ENCODE measurements around the gene TPGS1.

Gene TPGS1

DNA sequence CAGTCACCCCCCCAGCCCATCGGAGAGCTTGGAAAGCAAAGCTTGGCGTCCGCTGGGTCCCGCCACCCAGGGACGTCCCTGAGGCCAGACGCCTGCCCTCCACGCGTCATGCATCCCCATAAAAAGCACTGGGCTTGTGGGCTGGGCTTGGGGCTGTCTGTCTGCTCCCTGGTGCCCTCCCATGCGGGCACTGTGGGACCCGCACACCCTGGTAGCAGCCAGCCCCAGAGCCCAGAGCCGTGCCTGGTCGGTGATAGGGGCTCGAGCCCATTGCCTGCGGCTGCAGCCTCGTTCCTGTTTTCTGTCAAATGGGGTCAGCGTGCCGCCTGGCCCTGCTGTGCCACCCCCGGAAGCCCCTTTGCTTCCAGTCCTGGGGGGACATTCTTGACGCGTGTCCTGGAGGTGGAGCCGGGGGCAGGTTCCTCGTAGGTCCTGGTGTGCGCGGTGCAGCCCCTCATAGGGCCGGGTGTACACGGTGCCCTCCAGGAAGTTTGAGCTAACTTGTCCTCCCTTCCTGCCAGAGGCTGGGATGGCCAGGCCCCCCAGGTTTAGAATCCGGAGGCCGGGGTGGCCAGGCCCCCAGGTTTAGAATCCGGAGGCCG, 32.2 kb downstream of the TPGS1 start:
- DNase-seq (ENCODE audit: low read depth in 2 of 2), result no peak

- no peak for DNase-seq (ENCODE audit: low read depth in 2 of 2)
Observed at GRCh38 chr19:540867-541637, 33.8 kb downstream of the TPGS1 start.

DNA sequence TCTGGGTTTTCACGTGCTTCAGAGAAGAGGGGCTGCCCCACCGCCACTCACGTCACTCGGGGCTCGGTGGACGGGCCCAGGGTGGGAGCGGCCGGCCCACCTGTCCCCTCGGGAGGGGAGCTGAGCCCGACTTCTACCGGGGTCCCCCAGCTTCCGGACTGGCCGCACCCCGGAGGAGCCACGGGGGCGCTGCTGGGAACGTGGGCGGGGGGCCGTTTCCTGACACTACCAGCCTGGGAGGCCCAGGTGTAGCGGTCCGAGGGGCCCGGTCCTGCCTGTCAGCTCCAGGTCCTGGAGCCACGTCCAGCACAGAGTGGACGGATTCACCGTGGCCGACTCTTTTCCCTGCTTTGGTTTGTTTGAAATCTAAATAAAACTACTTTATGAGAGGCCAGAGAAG, 34.4 kb downstream of the TPGS1 start:
- no peak for DNase-seq (ENCODE audit: low read depth in 2 of 2)

DNA sequence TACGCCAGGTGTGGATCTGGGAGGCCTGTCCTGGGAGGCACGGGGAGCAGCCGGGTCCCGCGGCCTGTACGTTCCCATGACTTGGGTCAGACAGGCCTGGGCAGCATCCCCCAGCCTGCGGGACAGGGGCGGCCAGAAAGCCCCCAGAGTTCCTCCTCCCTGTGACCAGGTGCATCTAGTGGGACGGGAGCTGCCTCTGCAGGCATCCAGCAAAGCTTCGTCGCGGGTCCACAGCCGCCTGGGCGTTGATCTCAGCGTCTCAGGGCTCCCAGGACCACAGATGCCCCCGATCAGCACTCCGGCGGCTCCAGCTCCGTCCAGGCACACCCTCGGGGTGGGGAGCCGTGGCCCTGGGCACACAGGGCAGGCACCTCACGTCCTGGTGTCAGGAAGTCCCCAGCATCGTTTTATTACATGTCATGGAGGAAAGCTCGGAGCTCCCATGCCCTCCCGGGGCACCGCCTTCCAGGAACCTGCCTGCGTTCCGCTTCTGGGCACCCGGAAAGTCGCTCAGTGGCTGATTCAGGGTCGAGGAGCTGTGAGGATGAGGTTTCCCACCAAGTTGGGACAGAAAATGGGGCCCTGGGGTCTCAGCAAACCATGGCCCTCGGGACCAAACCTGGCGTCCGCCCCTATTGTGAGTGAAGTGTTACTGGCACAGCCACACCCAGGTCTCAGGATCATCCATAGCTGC, 35.0 kb downstream of the TPGS1 start:
- DNase-seq (ENCODE audit: low read depth in 2 of 2), result no peak

DNA sequence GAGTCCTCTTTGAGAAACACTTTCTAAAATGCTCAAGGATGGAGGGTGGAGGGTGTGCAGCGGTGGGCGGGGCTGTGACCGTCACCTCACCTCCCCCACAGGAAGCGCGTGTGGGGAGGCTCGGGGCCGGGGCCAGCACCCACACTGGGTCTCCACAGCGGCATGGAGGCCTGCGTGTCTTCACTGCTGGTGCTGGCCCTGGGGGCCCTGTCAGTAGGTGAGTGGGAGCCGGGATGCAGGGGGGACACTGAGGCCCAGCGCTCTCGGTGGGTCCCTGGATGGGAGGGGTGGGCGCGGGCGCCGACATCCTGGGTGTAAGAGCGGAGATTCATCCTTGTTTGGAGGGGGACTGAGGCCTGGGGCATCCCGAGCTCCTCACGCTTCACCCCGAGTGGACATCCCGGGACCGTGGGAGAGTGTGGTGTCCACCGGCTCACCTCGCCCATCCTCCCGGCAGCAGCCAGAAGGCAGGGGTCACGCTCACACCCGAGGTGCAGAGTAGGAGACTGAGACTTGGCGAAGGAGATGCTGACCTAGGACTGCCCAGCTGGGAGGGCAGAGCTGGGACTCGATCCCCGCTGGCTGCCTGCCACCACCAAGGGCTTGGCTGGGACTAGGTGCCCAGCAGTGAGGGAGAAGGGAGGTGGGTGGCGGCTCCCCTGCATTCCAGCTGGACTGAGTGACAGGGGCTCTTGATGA, 36.8 kb downstream of the TPGS1 start, which contains the start of gene GZMM:
GZMM (plus strand) TSS at position 144 of the 699 bp plus-strand sequence; CDS start at position 163, 19 bp downstream.
- DNase-seq (ENCODE audit: low read depth in 2 of 2), result peak; percentile 46 to 50

DNA sequence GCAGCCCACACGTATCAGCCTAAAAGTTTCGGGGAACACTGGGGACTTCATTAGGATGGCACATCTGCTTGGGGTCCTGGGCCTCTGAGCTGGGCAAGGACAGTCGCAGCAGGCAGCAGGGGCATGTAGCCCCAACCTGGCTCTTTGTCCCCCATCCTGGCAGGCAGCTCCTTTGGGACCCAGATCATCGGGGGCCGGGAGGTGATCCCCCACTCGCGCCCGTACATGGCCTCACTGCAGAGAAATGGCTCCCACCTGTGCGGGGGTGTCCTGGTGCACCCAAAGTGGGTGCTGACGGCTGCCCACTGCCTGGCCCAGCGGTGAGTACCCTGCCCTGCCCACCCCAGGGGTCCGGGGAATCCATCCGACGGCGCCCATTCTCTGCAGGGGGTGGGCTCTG, 39.8 kb downstream of the TPGS1 start:
- no peak for DNase-seq (ENCODE audit: low read depth in 2 of 2)

DNA sequence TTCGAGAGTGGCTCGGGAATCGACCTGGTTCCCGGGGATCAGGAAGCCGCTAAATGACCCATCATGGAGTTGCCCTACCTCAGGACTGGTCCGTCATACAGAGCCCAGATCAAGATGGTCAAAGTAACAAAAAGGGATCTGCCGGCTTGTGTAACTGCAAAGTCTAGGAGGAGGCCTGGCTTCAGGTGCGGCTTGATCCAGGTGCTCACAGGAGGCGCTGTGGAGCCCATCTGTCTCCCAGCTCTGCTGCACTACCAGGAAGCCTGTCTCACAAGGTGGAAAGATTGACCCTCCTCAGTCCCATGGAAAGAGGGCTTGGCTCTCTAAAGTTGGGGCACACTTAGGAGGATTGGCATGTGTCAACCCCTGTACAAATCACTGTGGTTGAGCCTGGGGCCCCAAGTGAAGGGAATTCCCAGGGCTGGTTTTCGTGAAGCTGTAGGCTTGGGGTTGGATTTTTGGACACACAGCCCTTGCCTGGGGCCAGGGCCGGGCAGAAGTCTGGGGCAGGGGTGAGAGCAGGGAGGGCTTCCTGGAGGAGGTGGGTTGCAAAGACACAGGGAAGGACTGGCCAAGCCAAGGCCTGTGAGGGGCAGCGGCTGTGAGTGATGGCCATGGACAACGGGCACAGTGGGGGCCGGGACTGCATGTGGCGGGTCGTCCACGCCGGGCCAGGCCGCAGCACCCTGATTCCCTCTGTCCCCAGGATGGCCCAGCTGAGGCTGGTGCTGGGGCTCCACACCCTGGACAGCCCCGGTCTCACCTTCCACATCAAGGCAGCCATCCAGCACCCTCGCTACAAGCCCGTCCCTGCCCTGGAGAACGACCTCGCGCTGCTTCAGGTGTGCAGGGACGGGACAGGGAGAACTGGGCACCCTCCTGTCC, 40.8 kb downstream of the TPGS1 start:
- no peak for DNase-seq (ENCODE audit: low read depth in 2 of 2)

- no peak for DNase-seq (ENCODE audit: low read depth in 2 of 2)
Observed at GRCh38 chr19:548886-549830, 41.9 kb downstream of the TPGS1 start.

DNA sequence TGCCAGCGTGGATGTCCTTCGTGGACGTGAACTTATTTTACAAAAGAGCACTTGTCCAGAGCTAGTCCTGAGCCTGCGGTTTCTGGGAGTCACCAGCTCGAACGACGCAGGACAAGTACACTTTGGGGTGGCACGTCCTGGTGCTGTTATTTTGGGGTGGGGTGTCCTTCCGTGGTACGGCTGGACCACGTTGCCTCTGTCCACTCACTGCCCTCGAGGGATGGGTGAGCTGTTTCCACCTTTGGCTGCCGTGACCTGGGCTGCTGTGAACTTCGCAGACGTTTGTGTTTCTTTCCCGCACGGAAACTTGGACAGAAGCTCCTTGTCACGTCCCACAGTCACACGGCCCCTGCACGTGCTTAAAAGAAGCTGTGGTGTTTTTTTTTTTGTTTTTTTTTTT, 47.5 kb downstream of the TPGS1 start:
- no peak for DNase-seq (ENCODE audit: low read depth in 2 of 2)

GRCh38 chr19:555474-555808, 48.1 kb downstream of the TPGS1 start:
- DNase-seq (ENCODE audit: low read depth in 2 of 2), result no peak

DNA sequence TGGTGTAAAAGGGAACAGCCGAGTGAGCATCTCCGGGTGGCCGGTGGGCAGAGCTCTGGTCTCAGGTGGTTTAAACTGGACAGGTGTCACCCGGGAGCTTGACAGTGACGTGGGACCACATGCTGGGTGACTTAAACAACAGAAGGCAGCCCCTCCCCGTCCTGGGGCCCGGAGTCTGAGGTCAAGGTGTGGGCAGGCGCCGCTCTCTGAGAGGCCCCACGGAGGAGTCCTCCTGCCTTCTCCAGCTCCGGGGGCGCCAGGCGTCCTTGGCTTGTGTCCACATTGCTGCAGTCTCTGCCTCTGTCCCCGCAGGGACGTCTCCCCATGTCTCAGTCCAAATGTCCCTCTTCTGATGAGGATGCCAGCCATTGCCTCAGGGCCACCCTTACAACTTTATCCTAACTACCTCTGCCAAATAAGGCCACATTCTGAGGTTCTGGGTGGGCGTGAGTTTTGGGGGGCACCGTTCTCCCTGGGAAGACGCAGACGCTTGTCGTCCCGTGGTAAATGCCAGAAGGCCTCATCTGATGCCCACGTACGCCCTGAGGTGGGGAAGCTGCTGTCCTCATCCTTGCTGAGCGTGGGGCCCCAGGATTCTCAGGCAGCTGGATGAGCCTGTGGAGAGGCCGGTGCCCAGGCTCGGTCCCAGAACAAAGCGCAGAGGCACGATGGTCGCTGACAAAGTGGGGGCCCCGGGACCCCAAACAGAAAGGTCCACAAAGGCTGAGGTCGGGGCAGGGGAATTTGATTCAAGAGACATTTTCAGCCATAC, 49.5 kb downstream of the TPGS1 start:
- no peak for DNase-seq (ENCODE audit: low read depth in 2 of 2)

- no peak for DNase-seq (ENCODE audit: low read depth in 2 of 2)
Observed at GRCh38 chr19:558770-559439, 51.6 kb downstream of the TPGS1 start.

DNA sequence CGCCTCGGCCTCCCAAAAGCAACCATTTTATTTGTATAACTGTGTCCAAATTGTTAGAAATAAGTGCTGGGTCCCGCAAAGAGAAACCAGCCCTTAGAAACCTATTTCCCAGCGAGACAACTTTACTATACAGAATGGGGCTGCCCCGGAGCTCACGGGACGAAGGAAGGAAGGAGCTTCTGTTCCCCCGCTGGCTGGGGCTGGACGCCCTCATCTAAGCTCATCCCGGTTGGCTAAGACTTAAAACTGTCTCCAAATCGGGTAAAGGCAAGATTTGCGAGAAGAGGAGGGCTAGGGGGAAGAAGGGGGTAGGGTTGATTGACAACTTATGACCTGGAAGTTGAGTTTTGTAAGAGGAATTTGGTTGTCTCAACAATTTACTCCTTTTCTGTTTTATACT, 52.8 kb downstream of the TPGS1 start:
- DNase-seq (ENCODE audit: low read depth in 2 of 2), result no peak

GRCh38 chr19:566403-566802, 59.1 kb downstream of the TPGS1 start:
- DNase-seq (ENCODE audit: low read depth in 2 of 2), result no peak

DNA sequence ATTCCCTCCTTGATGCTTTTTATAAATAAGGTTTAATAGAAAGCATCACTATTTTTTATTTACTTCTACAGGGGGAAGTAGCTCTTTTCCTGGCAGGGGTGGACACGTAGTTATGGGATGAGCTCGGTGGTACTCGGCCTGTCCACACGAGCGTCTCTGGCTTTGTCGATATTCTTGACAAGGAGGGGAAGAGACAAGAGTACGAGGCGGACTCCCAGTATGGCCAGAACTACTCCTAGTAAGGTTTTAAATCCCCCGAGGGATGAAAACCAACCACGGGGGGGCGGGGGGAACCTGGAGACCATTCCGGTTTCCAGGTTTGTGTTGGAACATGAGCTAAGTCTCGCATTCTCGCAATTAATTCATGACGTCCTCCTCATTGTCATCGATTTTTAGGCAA, 59.5 kb downstream of the TPGS1 start:
- DNase-seq (ENCODE audit: low read depth in 2 of 2), result no peak

DNA sequence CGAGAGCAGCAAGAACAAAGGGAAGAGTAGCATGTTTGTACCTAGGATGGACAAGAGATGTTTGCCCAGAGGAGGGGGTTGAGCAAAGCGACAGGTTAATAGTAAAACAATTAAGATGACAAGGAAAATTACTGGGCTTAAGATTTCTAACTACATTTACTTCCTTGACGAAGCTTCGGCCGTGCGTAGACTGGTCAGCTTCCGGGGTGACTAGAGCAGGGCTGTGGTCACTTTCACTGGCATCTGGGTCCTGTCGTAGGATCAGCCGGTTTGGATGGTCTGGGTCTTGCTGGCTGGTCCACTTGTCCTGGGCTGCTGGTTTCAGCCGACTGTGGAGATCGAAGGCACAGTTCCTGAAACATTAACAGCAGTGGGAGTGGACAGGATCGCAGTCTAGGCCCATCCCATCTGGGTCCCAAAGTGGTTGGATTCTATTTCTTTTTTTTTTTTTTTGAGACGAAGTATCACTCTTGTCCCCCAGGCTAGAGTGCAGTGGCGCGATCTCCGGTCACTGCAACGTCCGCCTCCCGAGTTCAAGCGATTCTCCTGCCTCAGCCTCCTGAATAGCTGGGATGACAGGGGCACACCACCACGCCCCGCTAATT, 60.1 kb downstream of the TPGS1 start:
- DNase-seq (ENCODE audit: low read depth in 2 of 2), result no peak

Data from stimulated activated CD4-positive, alpha-beta T cell treated with anti-CD3 and anti-CD28 coated beads, Interleukin-1b, Interleukin-23, amount 100 ng/mL, for 1 hour (primary cell).